ENCODE results near the gene CCDC187. TPM values are rescaled to one million over a fixed set of nuclear protein-coding genes. Genes with fewer than 3 reads are reported as not detected.

CCDC187 gene
- total RNA-seq, 1 donor from 2014 or later = not detected

- no peak for DNase-seq (ENCODE audit: low spot score)
- H3K4me3 Mint-ChIP-seq = no peak overlapping the region
- no peaks in the 10 kb centered on the region for H3K36me3 Mint-ChIP-seq
- Histone ChIP-seq H3K4me3 (no peak overlapping the region), H4K20me1 (ENCODE audit: low read depth) (no peaks in the 10 kb centered on the region), H2AFZ (replicated peaks) (no peak overlapping the region), H3K27me3 (no peaks in the 10 kb centered on the region), H3K36me3 (no peaks in the 10 kb centered on the region), H3K79me2 (ENCODE audit: low read depth) (no peaks in the 10 kb centered on the region), H3F3A (ENCODE audit: low read depth) (peaks cover 28% of the 10 kb centered on the region), H3K9ac (no peak overlapping the region), H3K4me1 (no peaks in the 10 kb centered on the region), H3K27ac (peak overlapping the region; percentile 29), H3K9me3 (ENCODE audit: low read depth) (no peaks in the 10 kb centered on the region), H3K4me2 (no peak overlapping the region)
- peaks cover 4% of the 10 kb centered on the region for H3K27me3 Mint-ChIP-seq (ENCODE audit: insufficient read depth, low read depth)
- no peaks in the 10 kb centered on the region for H3K9me3 Mint-ChIP-seq
- peaks cover 6% of the 10 kb centered on the region for H3K4me1 Mint-ChIP-seq
- no peak overlapping the region for H3K27ac Mint-ChIP-seq
- TF ChIP-seq EZH2 (IDR thresholded peaks at IDR 0.05) (no peak), CTCF (IDR thresholded peaks at IDR 0.05) (no peak), EZH2phosphoT487 (IDR thresholded peaks at IDR 0.05) (no peak)
These were observed 5.4 kb upstream of the CCDC187 start for GRCh38 chr9:136309101-136309801.

- Mint-ChIP-seq H3K4me1 (peaks cover 9% of the 10 kb centered on the region), H3K36me3 (no peaks in the 10 kb centered on the region), H3K27ac (no peak overlapping the region), H3K27me3 (ENCODE audit: insufficient read depth, low read depth) (peaks cover 4% of the 10 kb centered on the region), H3K4me3 (no peak overlapping the region), H3K9me3 (no peaks in the 10 kb centered on the region)
- Histone ChIP-seq H3F3A (ENCODE audit: low read depth) (peaks cover 28% of the 10 kb centered on the region), H3K4me1 (no peaks in the 10 kb centered on the region), H3K9ac (no peak overlapping the region), H3K27ac (no peak overlapping the region), H2AFZ (replicated peaks) (no peak overlapping the region), H3K4me3 (no peak overlapping the region), H3K27me3 (no peaks in the 10 kb centered on the region), H3K79me2 (ENCODE audit: low read depth) (no peaks in the 10 kb centered on the region), H4K20me1 (ENCODE audit: low read depth) (no peaks in the 10 kb centered on the region), H3K4me2 (no peak overlapping the region), H3K36me3 (no peaks in the 10 kb centered on the region), H3K9me3 (ENCODE audit: low read depth) (no peaks in the 10 kb centered on the region)
- DNase-seq (ENCODE audit: low spot score) = no peak
- TF ChIP-seq EZH2 (IDR thresholded peaks at IDR 0.05) (no peak), EZH2phosphoT487 (IDR thresholded peaks at IDR 0.05) (no peak), CTCF (IDR thresholded peaks at IDR 0.05) (no peak)
These were observed 4.8 kb upstream of the CCDC187 start for GRCh38 chr9:136308702-136309053.

GRCh38 chr9:136308006-136308701 lies 4.3 kb upstream of the CCDC187 start:
- no peaks in the 10 kb centered on the region for H3K4me1 ChIP-seq
- H3K27ac ChIP-seq = no peak overlapping the region
- no peaks in the 10 kb centered on the region for H3K27me3 ChIP-seq
- H3K9me3 ChIP-seq (ENCODE audit: low read depth) = no peaks in the 10 kb centered on the region
- no peak overlapping the region for H3K4me3 ChIP-seq
- Mint-ChIP-seq H3K27ac (no peak overlapping the region), H3K27me3 (ENCODE audit: insufficient read depth, low read depth) (peaks cover 4% of the 10 kb centered on the region), H3K4me3 (no peak overlapping the region), H3K36me3 (no peaks in the 10 kb centered on the region), H3K4me1 (peaks cover 9% of the 10 kb centered on the region), H3K9me3 (no peaks in the 10 kb centered on the region)
- H2AFZ ChIP-seq (replicated peaks) = no peak overlapping the region
- H3K9ac ChIP-seq = no peak overlapping the region
- no peak for DNase-seq (ENCODE audit: low spot score)
- H3K79me2 ChIP-seq (ENCODE audit: low read depth) = no peaks in the 10 kb centered on the region
- no peak overlapping the region for H3K4me2 ChIP-seq
- H3K36me3 ChIP-seq = no peaks in the 10 kb centered on the region
- peaks cover 28% of the 10 kb centered on the region for H3F3A ChIP-seq (ENCODE audit: low read depth)
- no peak for TF ChIP-seq EZH2phosphoT487 (IDR thresholded peaks at IDR 0.05)
- TF ChIP-seq EZH2 (IDR thresholded peaks at IDR 0.05) = no peak
- TF ChIP-seq CTCF (IDR thresholded peaks at IDR 0.05) = no peak
- no peaks in the 10 kb centered on the region for H4K20me1 ChIP-seq (ENCODE audit: low read depth)
